Hepatocyte (in vitro differentiated cells): ENCODE results near the gene TRIP10. TPM values are rescaled to one million over a fixed set of nuclear protein-coding genes. Genes with fewer than 3 reads are reported as not detected.

Experiments used
- DNase-seq: peaks from one replicate; pipeline ENCODE4 v3.0.0-alpha.2; 2016; ENCODE audit warnings: low spot score
- H2AFZ ChIP-seq: fragments of 200-600 bp; sonication (generic); 2 replicates; pipeline ENCODE4 v1.6.0; 2016; ENCODE audit warnings: antibody characterized with exemption, mild to moderate bottlenecking
- H3K27ac ChIP-seq: fragments of 200-600 bp; sonication (generic); 2 replicates; pipeline ENCODE4 v1.5.1; 2016; ENCODE audit warnings: mild to moderate bottlenecking
- H3K27me3 ChIP-seq: fragments of 200-600 bp; sonication (generic); 2 replicates; pipeline ENCODE4 v1.6.1; 2016
- H3K36me3 ChIP-seq: fragments of 200-600 bp; sonication (generic); replicated peaks from 2 replicates; pipeline ENCODE4 v1.5.1; 2016; ENCODE audit warnings: low read depth; ENCODE audit not compliant: insufficient read depth
- H3K4me1 ChIP-seq: fragments of 200-600 bp; sonication (generic); 2 replicates; pipeline ENCODE4 v1.5.1; 2016; ENCODE audit warnings: mild to moderate bottlenecking, moderate library complexity; ENCODE audit not compliant: insufficient read depth
- H3K4me2 ChIP-seq: fragments of 200-600 bp; sonication (generic); 2 replicates; pipeline ENCODE4 v1.6.0; 2016
- H3K4me3 ChIP-seq: fragments of 200-600 bp; sonication (generic); 2 replicates; pipeline ENCODE4 v1.5.1; 2016; ENCODE audit warnings: mild to moderate bottlenecking
- H3K79me2 ChIP-seq: fragments of 200-600 bp; sonication (generic); 2 replicates; pipeline ENCODE4 v1.6.0; 2017; ENCODE audit warnings: mild to moderate bottlenecking
- H3K9me2 ChIP-seq: fragments of 200-600 bp; sonication (generic); replicated peaks from 2 replicates; pipeline ENCODE4 v1.6.0; 2017; ENCODE audit warnings: mild to moderate bottlenecking; ENCODE audit not compliant: insufficient read depth
- H3K9me3 ChIP-seq: fragments of 200-600 bp; sonication (generic); 2 replicates; pipeline ENCODE4 v1.5.1; 2016; ENCODE audit warnings: low read depth, mild to moderate bottlenecking
- H4K20me1 ChIP-seq: fragments of 200-600 bp; sonication (generic); 2 replicates; pipeline ENCODE4 v1.6.0; 2016; ENCODE audit warnings: mild to moderate bottlenecking; ENCODE audit not compliant: insufficient read depth, poor library complexity, severe bottlenecking
- EZH2 ChIP-seq: fragments of 200-600 bp; sonication (generic); IDR thresholded peaks from 2 replicates; pipeline ENCODE4 v1.6.1; 2016; ENCODE audit warnings: antibody characterized with exemption, mild to moderate bottlenecking, borderline replicate concordance
- EZH2phosphoT487 ChIP-seq: fragments of 200-600 bp; sonication (generic); IDR thresholded peaks from one replicate; pipeline ENCODE4 v1.6.1; 2018; ENCODE audit warnings: antibody characterized with exemption, mild to moderate bottlenecking, low read depth, moderate library complexity; ENCODE audit not compliant: unreplicated experiment, severe bottlenecking
- WGBS: methylation state at CpG from one replicate; pipeline ENCODE4 v1.1.6; 2016; ENCODE audit warnings: low lambda C conversion rate; ENCODE audit errors: missing lambda C conversion rate; 5-methylcytosine and 5-hydroxymethylcytosine counted together
- polyA plus RNA-seq: library from polyadenylated mRNA; unstranded; fragments of >200 nt; fragmentation: Nextera tagmentation; extraction: Ambion mirVana; gene quantifications from 2 replicates; pipeline ENCODE4 v1.2.1, GENCODE V29; 2016
- total RNA-seq: library from RNA; depleted of rRNA; stranded (reverse); fragments of >200 nt; gene quantifications from 2 replicates; pipeline ENCODE4 v1.2.3, GENCODE V29; 2014
- TF ChIP-seq, protein P1 (sequence below): fragments of 200-600 bp; sonication (generic); IDR thresholded peaks from 2 replicates; pipeline ENCODE4 v1.5.1; 2016; ENCODE audit warnings: antibody characterized with exemption, mild to moderate bottlenecking; ENCODE audit not compliant: poor library complexity

Gene TRIP10
- total and polyA plus RNA-seq, 2 experiments from 2014 or later, result 48.8 to 79.5 TPM

DNA sequence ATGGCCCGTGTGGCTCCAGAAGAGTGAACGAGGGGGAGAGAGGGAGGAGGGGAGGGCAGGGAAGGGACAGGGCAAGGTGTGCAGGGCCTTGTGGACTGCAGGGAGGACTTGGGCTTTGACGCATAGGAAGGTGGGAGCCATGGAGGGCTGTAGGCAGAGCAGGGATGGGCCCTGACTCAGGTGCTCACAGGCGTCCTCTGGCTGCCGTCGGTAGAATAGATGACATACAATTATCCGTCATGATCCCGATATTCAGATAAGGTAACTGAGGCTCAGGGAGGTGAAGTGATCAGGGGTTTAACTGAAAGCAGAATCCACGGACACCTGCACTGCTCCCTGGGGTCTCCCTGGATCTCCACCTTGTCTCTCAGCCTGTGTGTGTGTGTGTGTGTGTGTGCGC, 22.4 kb upstream of the TRIP10 start:
- H2AFZ ChIP-seq, result no peak overlapping the region
- 74% methylated on average over 9 of the region's 10 CpGs for WGBS

DNA sequence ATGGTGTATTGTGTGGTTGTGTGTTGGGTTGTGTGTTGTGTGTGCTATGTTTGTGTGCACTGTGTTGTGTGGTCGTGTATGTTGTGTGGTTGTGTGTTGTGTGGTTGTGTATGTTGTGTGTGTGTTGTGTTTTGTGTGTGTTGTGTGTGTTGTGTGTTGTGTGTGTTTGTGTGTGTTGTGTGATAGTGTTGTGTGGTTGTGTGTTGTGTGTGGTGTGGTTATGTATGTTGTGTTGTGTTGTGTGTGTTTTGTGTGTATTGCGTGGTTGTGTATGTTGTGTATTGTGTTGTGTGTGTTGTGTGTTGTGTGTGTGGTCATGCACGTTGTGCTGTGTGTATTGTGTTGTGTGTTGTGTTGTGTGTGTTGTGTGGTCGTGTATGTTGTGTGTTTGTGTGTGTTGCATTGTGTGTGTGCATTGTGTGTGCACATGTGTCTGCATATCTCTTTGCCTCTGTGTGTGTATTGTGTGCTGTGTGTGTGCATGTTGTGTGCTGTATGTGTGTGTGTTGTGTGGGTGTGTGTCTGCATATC, 22.0 kb upstream of the TRIP10 start:
- H3K9me3 ChIP-seq, result no peaks in the 10 kb centered on the region
- no peaks in the 10 kb centered on the region for H3K36me3 ChIP-seq
- no peaks in the 10 kb centered on the region for H3K27me3 ChIP-seq
- DNase-seq, result no peak
- H3K9me2 ChIP-seq, result no peaks in the 10 kb centered on the region
- WGBS, result 95% methylated on average over 4 of the region's 4 CpGs
- TF ChIP-seq, protein P1, sequence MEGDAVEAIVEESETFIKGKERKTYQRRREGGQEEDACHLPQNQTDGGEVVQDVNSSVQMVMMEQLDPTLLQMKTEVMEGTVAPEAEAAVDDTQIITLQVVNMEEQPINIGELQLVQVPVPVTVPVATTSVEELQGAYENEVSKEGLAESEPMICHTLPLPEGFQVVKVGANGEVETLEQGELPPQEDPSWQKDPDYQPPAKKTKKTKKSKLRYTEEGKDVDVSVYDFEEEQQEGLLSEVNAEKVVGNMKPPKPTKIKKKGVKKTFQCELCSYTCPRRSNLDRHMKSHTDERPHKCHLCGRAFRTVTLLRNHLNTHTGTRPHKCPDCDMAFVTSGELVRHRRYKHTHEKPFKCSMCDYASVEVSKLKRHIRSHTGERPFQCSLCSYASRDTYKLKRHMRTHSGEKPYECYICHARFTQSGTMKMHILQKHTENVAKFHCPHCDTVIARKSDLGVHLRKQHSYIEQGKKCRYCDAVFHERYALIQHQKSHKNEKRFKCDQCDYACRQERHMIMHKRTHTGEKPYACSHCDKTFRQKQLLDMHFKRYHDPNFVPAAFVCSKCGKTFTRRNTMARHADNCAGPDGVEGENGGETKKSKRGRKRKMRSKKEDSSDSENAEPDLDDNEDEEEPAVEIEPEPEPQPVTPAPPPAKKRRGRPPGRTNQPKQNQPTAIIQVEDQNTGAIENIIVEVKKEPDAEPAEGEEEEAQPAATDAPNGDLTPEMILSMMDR, result no peak
- TF ChIP-seq EZH2 (no peak), EZH2phosphoT487 (no peak)
- no peak overlapping the region for H3K27ac ChIP-seq
- H3K4me2 ChIP-seq, result no peak overlapping the region
- no peaks in the 10 kb centered on the region for H3K79me2 ChIP-seq
- H3K4me3 ChIP-seq, result no peak overlapping the region
- no peak overlapping the region for H2AFZ ChIP-seq
- no peaks in the 10 kb centered on the region for H4K20me1 ChIP-seq
- peaks cover 7% of the 10 kb centered on the region for H3K4me1 ChIP-seq

More for the DNA sequence above, 22.4 kb upstream of the TRIP10 start:
- Histone ChIP-seq H3K27me3 (no peaks in the 10 kb centered on the region), H3K79me2 (no peaks in the 10 kb centered on the region), H3K4me1 (peaks cover 7% of the 10 kb centered on the region), H4K20me1 (no peaks in the 10 kb centered on the region), H3K4me3 (no peak overlapping the region), H3K36me3 (no peaks in the 10 kb centered on the region), H3K9me3 (no peaks in the 10 kb centered on the region), H3K9me2 (no peaks in the 10 kb centered on the region), H3K27ac (no peak overlapping the region), H3K4me2 (no peak overlapping the region)
- DNase-seq, result no peak
- TF ChIP-seq, protein P1, result no peak
- TF ChIP-seq EZH2phosphoT487, result no peak
- TF ChIP-seq EZH2, result no peak

DNA sequence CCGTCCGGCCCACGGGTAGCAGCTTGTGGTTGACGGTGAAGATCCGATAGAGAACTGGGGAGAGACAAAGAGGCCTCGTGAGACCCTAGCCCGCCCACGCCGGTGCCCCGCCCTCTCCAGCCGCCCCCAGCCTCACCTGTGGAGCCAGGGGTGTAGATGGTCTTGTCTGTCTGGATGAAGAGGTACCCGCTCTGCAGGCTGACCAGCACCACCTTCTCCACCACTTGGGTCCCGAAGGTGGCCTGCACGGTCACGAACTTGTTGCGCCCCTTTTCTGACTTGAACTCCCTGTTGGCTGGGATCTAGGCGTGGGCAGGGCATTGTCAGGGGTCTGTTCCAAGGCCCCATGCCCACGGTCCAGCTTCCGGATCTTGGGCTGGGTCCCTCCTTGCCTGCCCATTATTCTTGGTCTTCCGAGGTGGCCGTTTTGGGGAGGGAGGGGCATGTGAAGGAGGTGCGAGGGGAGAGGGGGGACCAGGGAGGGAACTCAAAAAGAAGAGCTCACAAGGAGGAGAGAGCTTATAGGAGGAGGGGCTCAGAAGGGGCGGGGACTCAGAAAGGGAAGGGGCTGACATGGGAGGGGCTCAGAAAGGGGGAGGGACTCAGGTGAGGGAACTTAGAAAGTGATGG, 21.3 kb upstream of the TRIP10 start:
- H3K36me3 ChIP-seq, result no peaks in the 10 kb centered on the region
- H3K4me1 ChIP-seq, result peaks cover 13% of the 10 kb centered on the region
- H3K9me3 ChIP-seq, result no peaks in the 10 kb centered on the region
- no peaks in the 10 kb centered on the region for H3K27me3 ChIP-seq
- 83% methylated on average over 14 of the region's 23 CpGs for WGBS
- H3K79me2 ChIP-seq, result no peaks in the 10 kb centered on the region
- H3K27ac ChIP-seq, result no peak overlapping the region
- no peak overlapping the region for H3K4me2 ChIP-seq
- no peak for DNase-seq
- H3K4me3 ChIP-seq, result no peak overlapping the region
- no peaks in the 10 kb centered on the region for H4K20me1 ChIP-seq
- TF ChIP-seq EZH2, result no peak
- TF ChIP-seq, protein P1, result no peak
- TF ChIP-seq EZH2phosphoT487, result no peak
- no peaks in the 10 kb centered on the region for H3K9me2 ChIP-seq
- H2AFZ ChIP-seq, result no peak overlapping the region
